Measurements from ENCODE around the gene SBF1. TPM values are rescaled to one million over a fixed set of nuclear protein-coding genes. Genes with fewer than 3 reads are reported as not detected.

SBF1 gene
- total RNA-seq, 1 donor from 2014 or later = 98.8 TPM

DNA sequence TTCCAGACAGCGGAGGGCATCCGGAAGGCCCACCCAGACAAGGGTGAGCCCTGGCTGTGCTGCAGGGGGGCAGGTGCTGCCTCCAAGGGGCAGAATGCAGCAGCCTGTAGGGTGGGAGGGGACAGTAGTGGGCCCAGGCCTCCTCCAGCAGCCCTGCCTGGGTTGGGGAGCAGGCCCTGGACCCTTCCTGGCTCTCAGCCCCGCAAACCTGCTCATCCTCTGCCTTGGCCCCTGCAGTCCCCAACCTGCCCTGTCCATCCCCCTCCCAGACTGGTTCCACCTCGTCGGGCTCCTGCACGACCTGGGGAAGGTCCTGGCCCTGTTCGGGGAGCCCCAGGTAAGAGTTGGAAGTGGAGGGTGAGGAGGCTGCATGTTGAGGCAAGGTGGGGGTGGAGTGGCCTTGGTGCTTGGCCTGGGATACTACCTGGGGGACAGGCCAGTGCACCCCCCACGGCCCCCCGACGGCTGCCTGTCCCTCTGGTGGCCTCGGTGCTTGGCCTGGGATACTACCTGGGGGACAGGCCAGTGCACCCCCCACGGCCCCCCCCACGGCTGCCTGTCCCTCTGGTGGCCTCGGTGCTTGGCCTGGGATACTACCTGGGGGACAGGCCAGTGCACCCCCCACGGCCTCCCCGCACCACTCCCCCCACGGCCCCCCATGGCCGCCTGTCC, 13.3 kb upstream of the SBF1 start:
- no peaks in the 10 kb centered on the region for H3K9me3 ChIP-seq
- H3K27me3 ChIP-seq = no peaks in the 10 kb centered on the region
- no peak overlapping the region for H3K4me3 ChIP-seq
- intact Hi-C loops (cut with DNase I) = no loop called here
- no peaks in the 10 kb centered on the region for H3K36me3 ChIP-seq
- no peak overlapping the region for H3K27ac ChIP-seq
- no peaks in the 10 kb centered on the region for H3K4me1 ChIP-seq
- DNase-seq (ENCODE audit: low spot score in 2 of 2) = no peak
- TF ChIP-seq, protein P1, sequence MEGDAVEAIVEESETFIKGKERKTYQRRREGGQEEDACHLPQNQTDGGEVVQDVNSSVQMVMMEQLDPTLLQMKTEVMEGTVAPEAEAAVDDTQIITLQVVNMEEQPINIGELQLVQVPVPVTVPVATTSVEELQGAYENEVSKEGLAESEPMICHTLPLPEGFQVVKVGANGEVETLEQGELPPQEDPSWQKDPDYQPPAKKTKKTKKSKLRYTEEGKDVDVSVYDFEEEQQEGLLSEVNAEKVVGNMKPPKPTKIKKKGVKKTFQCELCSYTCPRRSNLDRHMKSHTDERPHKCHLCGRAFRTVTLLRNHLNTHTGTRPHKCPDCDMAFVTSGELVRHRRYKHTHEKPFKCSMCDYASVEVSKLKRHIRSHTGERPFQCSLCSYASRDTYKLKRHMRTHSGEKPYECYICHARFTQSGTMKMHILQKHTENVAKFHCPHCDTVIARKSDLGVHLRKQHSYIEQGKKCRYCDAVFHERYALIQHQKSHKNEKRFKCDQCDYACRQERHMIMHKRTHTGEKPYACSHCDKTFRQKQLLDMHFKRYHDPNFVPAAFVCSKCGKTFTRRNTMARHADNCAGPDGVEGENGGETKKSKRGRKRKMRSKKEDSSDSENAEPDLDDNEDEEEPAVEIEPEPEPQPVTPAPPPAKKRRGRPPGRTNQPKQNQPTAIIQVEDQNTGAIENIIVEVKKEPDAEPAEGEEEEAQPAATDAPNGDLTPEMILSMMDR (IDR thresholded peaks at IDR 0.05) = no peak

DNA sequence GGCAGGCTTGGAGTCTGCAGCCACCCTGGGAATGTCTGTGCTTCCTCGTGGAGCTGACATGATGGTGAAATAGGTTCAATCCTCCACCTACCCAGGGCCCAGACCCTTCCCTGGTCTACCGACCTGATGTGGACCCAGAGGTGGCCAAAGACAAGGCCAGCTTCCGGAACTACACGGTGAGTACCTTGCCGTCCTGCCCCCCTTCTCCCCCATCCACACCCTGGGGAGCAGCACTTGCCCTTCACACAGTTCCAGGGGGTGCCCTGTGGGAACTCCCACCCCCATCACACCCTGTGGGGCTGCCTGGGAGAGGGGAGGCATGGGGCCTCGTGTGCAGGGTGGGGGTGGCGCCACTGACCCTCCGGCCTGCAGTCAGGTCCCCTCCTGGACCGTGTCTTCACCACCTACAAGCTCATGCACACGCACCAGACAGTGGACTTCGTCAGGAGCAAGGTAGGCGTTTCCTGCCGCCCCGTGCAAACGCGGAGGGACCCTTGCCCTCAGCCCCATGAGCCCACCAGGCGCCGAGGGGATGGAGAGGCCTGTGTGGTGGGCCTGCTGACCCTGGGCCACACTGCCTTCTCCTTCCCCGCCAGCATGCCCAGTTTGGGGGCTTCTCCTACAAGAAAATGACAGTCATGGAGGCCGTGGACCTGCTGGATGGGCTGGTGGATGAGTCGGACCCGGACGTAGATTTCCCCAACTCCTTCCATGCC, 12.6 kb upstream of the SBF1 start:
- no peaks in the 10 kb centered on the region for H3K36me3 ChIP-seq
- H3K27me3 ChIP-seq = peaks cover 5% of the 10 kb centered on the region
- H3K4me1 ChIP-seq = no peaks in the 10 kb centered on the region
- no peak overlapping the region for H3K4me3 ChIP-seq
- H3K9me3 ChIP-seq = no peaks in the 10 kb centered on the region
- intact Hi-C loops (cut with DNase I) = no loop called here
- DNase-seq (ENCODE audit: low spot score in 2 of 2) = no peak
- no peak overlapping the region for H3K27ac ChIP-seq
- TF ChIP-seq, protein P1 (IDR thresholded peaks at IDR 0.05) = no peak

DNA sequence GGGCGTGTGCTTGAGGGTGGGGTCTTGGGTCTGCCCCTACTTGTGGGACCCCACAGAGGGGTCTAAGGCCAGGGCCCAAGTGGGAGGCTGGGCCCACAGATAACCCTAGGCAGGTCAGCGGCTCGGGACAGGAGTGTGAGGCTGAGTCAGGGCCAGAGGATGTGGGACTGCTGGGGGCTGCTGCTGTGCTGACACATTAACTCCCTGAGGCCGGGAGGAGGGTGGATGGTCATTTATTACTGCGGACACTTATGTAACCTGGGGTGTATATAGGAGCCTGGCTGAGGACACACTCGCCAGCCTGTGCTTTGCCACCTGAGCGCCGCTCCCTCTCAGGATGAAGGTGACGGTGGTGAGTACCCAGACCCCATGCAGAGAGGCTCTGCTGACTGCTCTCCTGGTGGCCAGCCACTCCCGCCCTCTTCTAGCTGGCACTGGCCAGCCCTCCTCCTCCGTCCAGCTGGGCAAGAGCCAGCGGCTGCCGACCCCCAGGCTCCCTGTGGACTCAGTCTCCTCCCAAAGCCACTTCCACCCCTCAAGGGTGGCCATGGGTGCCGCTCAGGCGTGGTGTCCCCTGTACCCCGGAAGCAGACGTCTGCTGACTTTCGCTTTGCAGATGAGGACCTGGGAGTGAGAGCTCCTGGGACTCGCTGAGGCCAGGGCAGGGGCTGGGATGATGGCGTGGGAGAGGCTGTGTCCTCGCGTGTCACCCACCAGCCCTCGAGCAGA, 11.9 kb upstream of the SBF1 start, which contains the start of gene MIOX:
TSS of gene MIOX (plus strand) at position 299 of the 729 bp plus-strand sequence. CDS start at position 338, 39 bp downstream.
- Histone ChIP-seq H3K36me3 (no peaks in the 10 kb centered on the region), H3K27me3 (peaks cover 10% of the 10 kb centered on the region), H3K4me3 (no peak within 1 kb of the TSS), H3K9me3 (no peaks in the 10 kb centered on the region), H3K4me1 (peaks cover 0 to 1% of the 10 kb centered on the region in 2 donors), H3K27ac (no peak within 1 kb of the TSS)
- TF ChIP-seq, protein P1 (IDR thresholded peaks at IDR 0.05) = no peak
- DNase-seq (ENCODE audit: low spot score in 2 of 2) = no peak
- intact Hi-C loops (cut with DNase I) = no loop called here

DNA sequence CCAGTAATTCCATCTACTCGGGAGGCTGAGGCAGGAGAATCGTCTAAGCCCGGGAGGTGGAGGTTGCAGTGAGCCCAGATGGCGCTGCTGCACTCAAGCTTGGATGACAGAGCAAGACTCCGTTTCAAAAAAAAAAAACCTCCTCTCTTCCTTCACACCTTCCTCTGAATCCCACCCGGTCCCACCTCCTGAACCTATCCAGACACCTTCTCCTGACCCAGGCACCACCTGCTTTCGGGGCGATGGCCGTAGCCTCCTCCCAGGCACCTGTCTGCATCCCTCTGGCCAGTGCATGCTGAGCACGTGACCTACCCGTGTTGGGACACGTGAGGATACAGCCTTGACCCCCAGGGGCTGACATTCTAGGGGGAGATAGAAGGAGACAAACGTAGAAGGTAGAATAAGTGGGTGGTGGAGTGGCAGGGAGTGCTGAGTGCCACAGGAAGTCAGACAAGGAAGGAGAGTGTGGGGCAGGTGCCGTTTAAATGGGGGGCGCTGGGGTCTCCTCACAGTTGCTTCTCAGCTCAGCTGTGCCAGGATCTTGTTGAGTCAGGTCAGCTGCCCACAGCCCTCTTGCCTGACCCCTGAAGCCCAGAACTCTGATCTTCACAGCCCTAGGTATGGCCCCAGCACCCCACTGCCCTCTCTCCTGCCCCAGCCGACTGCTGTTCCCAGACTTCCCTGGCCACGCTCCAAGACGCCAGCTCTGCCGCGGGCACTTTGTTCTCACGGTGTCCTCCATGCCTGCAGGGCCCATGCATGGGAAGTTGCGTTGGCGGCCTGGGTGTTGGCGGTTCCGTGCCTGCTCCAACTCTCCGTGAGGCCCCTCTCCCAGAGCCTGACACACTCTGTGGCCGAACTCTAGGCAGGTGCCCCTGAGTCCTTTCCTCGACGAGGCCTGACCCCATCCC, 10.6 kb upstream of the SBF1 start:
- H3K36me3 ChIP-seq = no peaks in the 10 kb centered on the region
- no peak overlapping the region for H3K4me3 ChIP-seq
- TF ChIP-seq, protein P1 (IDR thresholded peaks at IDR 0.05) = no peak
- no peak for DNase-seq (ENCODE audit: low spot score in 2 of 2)
- no peak overlapping the region for H3K27ac ChIP-seq
- peaks cover 20% of the 10 kb centered on the region for H3K27me3 ChIP-seq
- H3K4me1 ChIP-seq = peaks cover 0 to 3% of the 10 kb centered on the region in 2 donors
- H3K9me3 ChIP-seq = no peaks in the 10 kb centered on the region
- intact Hi-C loops (cut with DNase I) = no loop called here
